HCT116 (cell line): Measurements from ENCODE around the gene RUNX2.

Experiments
- CTCF ChIP-seq, 3 experiments: fragments of 200-600 bp in 1 of 3; sonication (generic) in 1 of 3; IDR thresholded peaks in 2 of 3; conservative IDR thresholded peaks in 1 of 3; 2 replicates each; pipeline ENCODE4 v1.5.1; 2012 to 2017; ENCODE audit warnings: low read depth in 2 of 3, low read length in 2 of 3, antibody characterized with exemption in 1 of 3, borderline replicate concordance in 1 of 3, control low read depth in 1 of 3, mild to moderate bottlenecking in 1 of 3, mixed read lengths in 1 of 3, mixed run types in 1 of 3, moderate library complexity in 1 of 3; ENCODE audit not compliant: insufficient read depth in 1 of 3
- EZH2phosphoT487 ChIP-seq: fragments of 200-600 bp; IDR thresholded peaks from 2 replicates; pipeline ENCODE4 v1.6.1; 2018; ENCODE audit warnings: antibody characterized with exemption, borderline replicate concordance
- JUND ChIP-seq: IDR thresholded peaks from 2 replicates; pipeline ENCODE4 v1.6.1; 2012
- POLR2A ChIP-seq: IDR thresholded peaks from 2 replicates; pipeline ENCODE4 v1.7.0; 2011; ENCODE audit warnings: borderline replicate concordance; ENCODE audit not compliant: insufficient read depth, insufficient read length; ENCODE audit errors: extremely low read depth
- YY1 ChIP-seq: IDR thresholded peaks from 2 replicates; pipeline ENCODE4 v1.6.1; 2011; ENCODE audit warnings: low read length, low read depth, moderate library complexity, mild to moderate bottlenecking; ENCODE audit not compliant: insufficient replicate concordance; ENCODE audit errors: extremely low read depth
- ZBTB33 ChIP-seq: IDR thresholded peaks from 2 replicates; pipeline ENCODE4 v1.6.1; 2011; ENCODE audit warnings: mild to moderate bottlenecking, low read length, moderate library complexity; ENCODE audit not compliant: insufficient replicate concordance; ENCODE audit errors: extremely low read depth
- ZNF274 ChIP-seq: fragments of 200-500 bp; sonication (Bioruptor generic); IDR thresholded peaks from 2 replicates; pipeline ENCODE4 v1.6.1; 2014; ENCODE audit warnings: mild to moderate bottlenecking, low read depth, low read length, inconsistent platforms

DNA sequence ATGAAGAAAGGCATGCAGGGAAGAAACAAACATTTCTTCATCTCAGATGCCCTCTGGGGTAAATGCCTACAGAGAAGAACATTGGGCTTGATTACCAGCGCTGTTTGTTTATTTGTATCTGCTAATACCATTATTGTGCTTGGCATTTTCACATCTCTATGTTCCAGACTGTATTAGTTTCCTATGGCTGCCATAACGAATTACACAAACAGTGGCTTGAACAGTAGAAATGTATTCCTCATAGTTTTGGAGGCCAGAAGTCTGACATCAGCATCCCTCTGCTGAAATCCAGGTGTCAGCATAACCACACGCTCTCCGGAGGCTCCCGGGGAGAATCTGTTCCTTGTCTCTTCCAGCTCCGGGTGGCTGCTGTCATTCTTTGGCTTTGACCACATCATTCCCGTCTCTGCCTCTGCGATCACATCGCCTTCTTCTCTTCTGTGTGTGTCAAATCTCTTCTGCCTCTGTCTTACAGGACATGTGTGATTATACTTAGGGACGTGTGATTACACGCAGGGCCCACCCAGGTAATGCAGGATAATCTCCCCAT is 291.2 kb downstream of the RUNX2 start:
- TF ChIP-seq POLR2A: no peak
- no peak for TF ChIP-seq YY1
- no peak for TF ChIP-seq CTCF (IDR thresholded peaks at IDR 0.05 in 2 of 3, conservative IDR thresholded peaks at IDR 0.05 in 1 of 3; ENCODE audit: borderline replicate concordance in 1 of 3, insufficient read depth in 1 of 3, low read depth in 2 of 3, low read length in 2 of 3)
- no peak for TF ChIP-seq ZNF274
- TF ChIP-seq ZBTB33: no peak
- TF ChIP-seq EZH2phosphoT487: no peak
- TF ChIP-seq JUND: no peak
